Subcutaneous adipose tissue (tissue), 4 donors: ENCODE measurements around the gene ANKS1A. TPM values are rescaled to one million over a fixed set of nuclear protein-coding genes. Genes with fewer than 3 reads are reported as not detected.

Experiments used
- total RNA-seq, 4 donors: library from RNA; depleted of rRNA; stranded (reverse); fragments of >200 nt; gene quantifications; one replicate each; pipeline ENCODE4 v1.1.0, GENCODE V29; 2016
- TF ChIP-seq, protein P1 (sequence below): fragments of 450-650 bp; IDR thresholded peaks from one replicate; pipeline ENCODE4 v1.5.1; 2016; ENCODE audit warnings: low read depth, mild to moderate bottlenecking, control low read depth, antibody characterized with exemption, moderate library complexity

The ANKS1A gene
- total RNA-seq, 4 donors from 2014 or later = 11.6 to 31.3 (median 19.2) TPM

DNA sequence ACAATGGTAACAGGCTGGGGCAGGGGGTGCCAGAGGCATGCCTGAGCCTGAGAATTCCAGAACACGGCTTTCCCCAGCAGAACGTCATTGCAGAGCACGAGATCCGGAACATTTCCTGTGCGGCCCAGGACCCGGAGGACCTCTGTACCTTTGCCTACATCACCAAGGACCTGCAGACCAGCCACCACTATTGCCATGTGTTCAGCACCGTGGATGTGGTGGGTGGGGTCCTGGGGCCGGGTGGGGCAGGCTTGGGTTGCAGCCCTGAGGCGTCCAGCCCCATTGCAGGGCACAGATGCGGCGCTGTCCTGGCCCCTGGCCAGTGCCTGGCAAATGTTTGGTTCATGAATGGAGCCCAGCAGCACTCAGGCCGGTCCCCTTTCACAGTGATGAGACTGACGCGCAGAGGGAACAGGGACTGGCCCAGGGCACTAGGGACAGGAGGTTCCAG, 195.0 kb downstream of the ANKS1A start:
- TF ChIP-seq, protein P1, sequence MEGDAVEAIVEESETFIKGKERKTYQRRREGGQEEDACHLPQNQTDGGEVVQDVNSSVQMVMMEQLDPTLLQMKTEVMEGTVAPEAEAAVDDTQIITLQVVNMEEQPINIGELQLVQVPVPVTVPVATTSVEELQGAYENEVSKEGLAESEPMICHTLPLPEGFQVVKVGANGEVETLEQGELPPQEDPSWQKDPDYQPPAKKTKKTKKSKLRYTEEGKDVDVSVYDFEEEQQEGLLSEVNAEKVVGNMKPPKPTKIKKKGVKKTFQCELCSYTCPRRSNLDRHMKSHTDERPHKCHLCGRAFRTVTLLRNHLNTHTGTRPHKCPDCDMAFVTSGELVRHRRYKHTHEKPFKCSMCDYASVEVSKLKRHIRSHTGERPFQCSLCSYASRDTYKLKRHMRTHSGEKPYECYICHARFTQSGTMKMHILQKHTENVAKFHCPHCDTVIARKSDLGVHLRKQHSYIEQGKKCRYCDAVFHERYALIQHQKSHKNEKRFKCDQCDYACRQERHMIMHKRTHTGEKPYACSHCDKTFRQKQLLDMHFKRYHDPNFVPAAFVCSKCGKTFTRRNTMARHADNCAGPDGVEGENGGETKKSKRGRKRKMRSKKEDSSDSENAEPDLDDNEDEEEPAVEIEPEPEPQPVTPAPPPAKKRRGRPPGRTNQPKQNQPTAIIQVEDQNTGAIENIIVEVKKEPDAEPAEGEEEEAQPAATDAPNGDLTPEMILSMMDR = no peak

DNA sequence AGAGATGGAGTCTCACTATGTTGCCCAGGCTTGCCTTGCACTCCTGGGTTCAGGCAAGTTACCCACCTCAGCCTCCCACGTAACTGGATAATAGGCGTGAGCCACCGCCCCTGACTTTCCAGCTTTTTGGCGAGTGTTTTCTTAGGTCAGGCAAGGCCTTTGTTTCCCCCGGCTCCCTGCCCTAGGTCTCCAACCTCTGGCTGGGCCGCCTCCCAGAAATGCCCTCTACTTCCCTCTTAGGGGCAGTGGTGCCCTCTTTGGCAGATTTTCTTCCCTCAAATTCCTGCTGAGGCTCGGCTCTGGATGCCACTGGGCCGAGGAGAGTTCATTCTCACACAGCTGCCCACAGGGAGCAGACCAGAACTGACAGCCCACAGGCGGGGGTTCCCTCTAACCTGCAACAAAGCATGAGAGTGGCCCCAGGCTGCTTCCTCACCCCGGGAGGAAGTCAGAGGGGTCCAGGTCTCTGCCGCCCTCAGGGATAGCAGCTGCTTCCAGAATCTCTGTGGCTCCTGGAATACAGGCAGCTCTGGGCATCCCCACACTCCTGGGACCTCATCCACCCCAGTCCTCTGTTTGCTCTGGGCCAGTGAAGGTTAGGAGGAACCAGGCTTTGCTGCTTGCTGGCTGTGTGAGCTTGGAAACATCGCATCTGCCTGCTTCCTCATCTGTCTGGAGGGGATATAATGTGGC, 195.6 kb downstream of the ANKS1A start:
- TF ChIP-seq, protein P1 = no peak

DNA sequence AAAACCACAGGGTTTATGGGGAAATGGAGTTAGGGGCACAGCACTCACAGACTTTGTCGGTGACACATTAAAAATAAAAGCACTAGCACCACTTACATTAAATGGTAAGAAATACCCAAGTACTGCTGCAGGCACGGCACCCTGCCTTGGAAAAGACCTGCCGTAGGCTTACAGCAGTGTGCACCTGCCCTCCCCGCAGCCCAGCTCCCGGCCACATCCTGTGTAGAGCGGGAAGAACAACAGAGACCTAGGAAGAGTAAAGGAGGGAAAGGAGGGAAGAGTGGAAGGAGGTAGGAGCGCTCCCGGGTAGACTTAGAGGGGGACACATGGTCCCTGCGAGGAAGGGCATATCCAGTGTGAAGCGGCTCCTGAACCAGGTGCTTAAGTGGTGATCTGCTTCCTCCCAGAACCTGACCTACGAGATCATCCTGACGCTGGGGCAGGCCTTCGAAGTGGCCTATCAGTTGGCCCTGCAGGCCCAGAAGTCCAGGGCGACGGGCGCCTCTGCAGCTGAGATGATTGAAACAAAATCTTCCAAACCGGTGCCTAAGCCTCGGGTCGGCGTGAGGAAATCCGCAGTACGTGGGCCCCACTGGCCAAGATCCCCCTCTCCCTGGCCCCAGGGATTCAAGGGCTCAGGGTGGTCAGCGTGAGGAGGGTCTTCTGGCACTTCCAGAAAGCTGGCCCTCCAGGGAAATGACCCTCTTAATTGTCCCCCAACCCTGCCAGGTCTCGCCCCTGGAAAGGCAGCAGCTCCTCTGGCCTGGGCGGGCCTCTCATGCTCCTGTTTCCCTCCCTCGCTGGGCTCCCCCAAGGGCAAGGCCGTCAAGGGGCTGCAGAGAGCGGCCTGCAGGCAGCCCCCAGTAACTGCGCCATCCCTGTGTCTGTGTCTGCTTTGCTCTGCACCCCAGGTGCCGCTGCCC, 196.6 kb downstream of the ANKS1A start:
- TF ChIP-seq, protein P1 = no peak

DNA sequence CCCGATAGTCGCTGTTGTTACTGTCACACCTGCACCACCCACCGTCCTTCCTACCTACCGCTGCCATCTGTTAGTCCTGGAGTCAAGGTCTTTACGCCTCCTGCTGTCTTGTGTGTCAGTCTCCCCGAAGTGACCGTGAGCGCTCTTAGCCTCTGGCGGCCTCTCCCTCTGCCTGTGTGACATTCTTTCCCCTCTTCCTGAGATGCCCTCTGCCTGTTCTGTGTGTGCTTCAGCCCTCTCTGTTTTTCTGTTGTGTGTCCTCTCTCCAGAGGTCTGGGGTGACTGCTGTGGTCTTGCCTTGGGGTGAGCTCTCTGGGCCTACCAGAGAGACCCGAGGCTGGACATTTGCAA, 197.2 kb downstream of the ANKS1A start:
- TF ChIP-seq, protein P1 = no peak

DNA sequence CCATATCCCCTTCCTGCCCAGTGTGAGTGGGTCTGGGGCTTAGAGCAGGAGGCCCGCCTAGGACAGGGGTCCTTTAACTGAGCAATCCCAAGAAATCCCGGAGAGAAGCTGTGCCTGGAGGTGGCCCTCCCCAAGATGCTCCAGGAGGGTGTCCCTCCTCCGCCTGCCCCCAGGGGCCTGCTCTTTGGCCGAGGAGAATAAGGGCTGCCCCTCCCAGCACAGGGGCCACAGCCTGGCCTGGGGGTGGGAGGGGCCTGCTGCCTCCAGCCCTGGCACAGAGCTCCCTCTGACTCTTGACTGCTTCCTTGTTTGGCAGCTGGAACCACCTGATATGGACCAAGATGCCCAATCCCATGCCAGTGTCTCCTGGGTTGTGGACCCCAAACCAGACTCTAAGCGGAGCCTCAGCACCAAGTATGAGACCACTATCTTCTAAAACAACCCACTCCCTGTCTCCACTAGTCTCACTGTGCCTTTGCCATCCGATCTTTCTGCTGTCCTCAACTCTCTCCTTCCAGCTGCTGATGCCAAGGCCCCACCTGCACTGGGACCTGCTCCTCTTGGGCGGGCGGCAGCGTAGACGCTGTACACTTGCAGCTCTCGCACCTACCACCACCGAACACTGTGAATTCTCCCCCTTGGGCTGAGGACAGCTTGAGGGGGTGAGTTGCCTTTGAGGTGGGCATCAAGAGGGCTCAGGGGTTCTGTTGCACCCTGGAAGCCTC, 197.7 kb downstream of the ANKS1A start:
- TF ChIP-seq, protein P1 = no peak

DNA sequence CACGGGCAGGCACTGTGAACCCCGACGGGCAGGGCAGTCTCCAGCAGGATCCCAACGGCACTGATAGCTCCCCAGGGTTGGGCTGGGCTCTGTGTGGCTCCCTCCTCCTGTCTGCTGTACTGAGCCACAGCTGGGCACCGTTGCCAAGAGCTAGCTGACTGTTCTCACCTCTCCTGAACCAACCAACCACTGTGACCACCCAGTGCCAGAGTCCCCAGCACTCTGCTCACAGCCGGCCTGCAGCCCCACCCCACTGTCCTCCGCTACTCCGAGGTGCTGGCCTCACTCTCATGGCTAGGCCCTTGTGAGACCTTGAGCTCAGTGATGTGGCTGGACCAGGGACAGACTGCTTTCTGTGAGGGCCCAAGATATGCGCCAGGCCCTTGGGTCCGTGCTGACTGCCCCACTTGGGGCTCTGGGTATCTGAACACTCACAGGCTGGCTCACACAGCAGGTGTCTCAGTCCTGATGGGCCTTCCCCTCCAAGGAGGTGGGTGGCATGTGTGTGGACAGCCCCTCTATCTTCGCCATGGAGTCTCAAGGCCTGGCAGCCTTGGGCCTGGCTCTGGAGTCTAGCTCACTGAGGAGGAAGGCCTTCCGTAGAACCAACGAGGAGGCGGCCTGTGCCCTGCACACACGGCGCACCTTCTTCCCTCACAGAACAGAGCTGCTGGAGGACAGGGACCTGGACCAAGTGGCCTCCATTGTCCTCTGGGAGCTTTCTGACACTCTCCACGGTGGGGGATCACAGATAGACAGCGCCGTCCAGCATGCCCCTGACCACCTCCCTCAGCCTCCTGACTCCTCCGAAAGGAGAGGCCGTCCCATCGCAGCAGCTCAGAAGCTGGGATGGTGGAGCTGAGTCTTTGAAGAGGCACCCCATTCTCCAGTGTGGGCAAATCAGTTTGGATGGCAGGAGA, 198.6 kb downstream of the ANKS1A start:
- TF ChIP-seq, protein P1 = no peak
